H1 (cell line): ENCODE measurements around the gene PLEK. TPM values are rescaled to one million over a fixed set of nuclear protein-coding genes. Genes with fewer than 3 reads are reported as not detected.

ENCODE experiments used
- CREB1 ChIP-seq: IDR thresholded peaks from 2 replicates; pipeline ENCODE4 v1.6.1; 2012; ENCODE audit warnings: inconsistent platforms
- EP300 ChIP-seq, 2 experiments: IDR thresholded peaks; 1 replicate in 1 of 2; 2 replicates in 1 of 2; pipeline ENCODE4 v1.6.1; 2011 to 2012; ENCODE audit warnings: low read depth in 2 of 2, low read length in 2 of 2, mild to moderate bottlenecking in 2 of 2, borderline replicate concordance in 1 of 2, inconsistent platforms in 1 of 2, moderate library complexity in 1 of 2
- GABPA ChIP-seq: IDR thresholded peaks from 2 replicates; pipeline ENCODE4 v1.6.1; 2011; ENCODE audit warnings: mild to moderate bottlenecking, low read length, moderate library complexity, borderline replicate concordance; ENCODE audit not compliant: insufficient read depth
- POLR2AphosphoS5 ChIP-seq: IDR thresholded peaks from 2 replicates; pipeline ENCODE4 v1.6.1; 2011; ENCODE audit warnings: low read depth, low read length
- SIRT6 ChIP-seq: IDR thresholded peaks from one replicate; pipeline ENCODE4 v1.7.1; 2012; ENCODE audit warnings: low read length, inconsistent platforms
- SP4 ChIP-seq: IDR thresholded peaks from 2 replicates; pipeline ENCODE4 v1.6.1; 2012; ENCODE audit warnings: low read length, inconsistent platforms
- polyA plus RNA-seq, 7 experiments: library from polyadenylated mRNA; depleted of rRNA in 3 of 7; stranded (reverse) in 5 of 7; unstranded in 2 of 7; fragments of >200 nt in 5 of 7; fragments of 200-250 nt in 2 of 7; gene quantifications; 1 replicate in 5 of 7; 2 replicates in 1 of 7; 4 replicates in 1 of 7; pipeline versions ENCODE4 v1.2.1 to v1.2.3, GENCODE V29; 2011 to 2013; ENCODE audit warnings: missing spikeins in 2 of 7, mixed read lengths in 2 of 7
- total RNA-seq: library from RNA; stranded (reverse); fragmentation: NEBNext Ultra II Directional; extraction: Animal tissue kit (Norgen Biotek cat#: 25700); gene quantifications from 2 replicates; pipeline ENCODE4 v1.2.1, GENCODE V29; 2021

Gene PLEK
- total and polyA plus RNA-seq, 2 of the 8 experiments (the other 6 are each of a cell fraction or from before 2014, with no cell fraction given), result not detected

DNA sequence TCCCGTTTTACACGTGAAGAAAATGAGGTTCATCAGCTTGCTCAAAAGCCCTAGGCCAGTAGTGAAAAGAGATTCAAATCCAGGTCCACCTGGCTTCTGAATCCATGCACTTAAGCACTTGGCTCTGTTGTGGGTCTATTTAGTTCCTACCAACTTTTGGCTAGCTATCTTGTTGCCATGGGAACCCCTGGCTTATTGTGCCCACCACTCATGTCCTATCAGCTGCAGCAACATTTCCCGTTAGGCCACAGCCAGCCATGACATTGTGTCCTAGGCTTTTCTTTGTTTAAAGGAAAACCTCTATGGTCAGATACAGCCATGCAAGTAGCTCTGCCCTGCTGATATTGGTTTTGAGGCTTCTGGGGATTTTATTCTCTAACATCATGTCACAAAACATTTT, 49.8 kb downstream of the PLEK start (continued):
- TF ChIP-seq CREB1 (no peak), SP4 (no peak), EP300 (IDR thresholded peaks at IDR 0.05; ENCODE audit: borderline replicate concordance in 1 of 2, low read depth in 2 of 2, low read length in 2 of 2) (no peak), SIRT6 (no peak), GABPA (no peak), POLR2AphosphoS5 (no peak)
